GM23338 (cell line): ENCODE results near the gene TIMM10B.

Experiments used
- EZH2 ChIP-seq: fragments of 200-600 bp; sonication (generic); IDR thresholded peaks from one replicate; pipeline ENCODE4 v1.8.0; 2017; ENCODE audit warnings: antibody characterized with exemption, mild to moderate bottlenecking, low read depth; ENCODE audit not compliant: unreplicated experiment
- EZH2phosphoT487 ChIP-seq: fragments of 200-600 bp; sonication (generic); IDR thresholded peaks from one replicate; pipeline ENCODE4 v1.8.1; 2018; ENCODE audit warnings: antibody characterized with exemption; ENCODE audit not compliant: unreplicated experiment
- ZNF331 ChIP-seq: fragments of 250-450 bp; sonication (Bioruptor Pico); IDR thresholded peaks from 2 replicates; pipeline ENCODE4 v1.5.0; 2020; ENCODE audit warnings: low read depth, mild to moderate bottlenecking, moderate library complexity
- TF ChIP-seq, protein P1 (sequence below), 2 experiments: fragments of 200-600 bp in 1 of 2; sonication (generic) in 1 of 2; conservative IDR thresholded peaks; 2 replicates each; pipeline versions ENCODE4 v1.5.1 to v1.6.1; 2016 to 2017; ENCODE audit warnings: antibody characterized with exemption in 2 of 2, low read depth in 2 of 2, mild to moderate bottlenecking in 2 of 2, moderate library complexity in 1 of 2
- TF ChIP-seq, protein P2 (sequence below): IDR thresholded peaks from one replicate; pipeline ENCODE4 v1.6.1; 2018; ENCODE audit warnings: antibody characterized with exemption; ENCODE audit not compliant: unreplicated experiment

DNA sequence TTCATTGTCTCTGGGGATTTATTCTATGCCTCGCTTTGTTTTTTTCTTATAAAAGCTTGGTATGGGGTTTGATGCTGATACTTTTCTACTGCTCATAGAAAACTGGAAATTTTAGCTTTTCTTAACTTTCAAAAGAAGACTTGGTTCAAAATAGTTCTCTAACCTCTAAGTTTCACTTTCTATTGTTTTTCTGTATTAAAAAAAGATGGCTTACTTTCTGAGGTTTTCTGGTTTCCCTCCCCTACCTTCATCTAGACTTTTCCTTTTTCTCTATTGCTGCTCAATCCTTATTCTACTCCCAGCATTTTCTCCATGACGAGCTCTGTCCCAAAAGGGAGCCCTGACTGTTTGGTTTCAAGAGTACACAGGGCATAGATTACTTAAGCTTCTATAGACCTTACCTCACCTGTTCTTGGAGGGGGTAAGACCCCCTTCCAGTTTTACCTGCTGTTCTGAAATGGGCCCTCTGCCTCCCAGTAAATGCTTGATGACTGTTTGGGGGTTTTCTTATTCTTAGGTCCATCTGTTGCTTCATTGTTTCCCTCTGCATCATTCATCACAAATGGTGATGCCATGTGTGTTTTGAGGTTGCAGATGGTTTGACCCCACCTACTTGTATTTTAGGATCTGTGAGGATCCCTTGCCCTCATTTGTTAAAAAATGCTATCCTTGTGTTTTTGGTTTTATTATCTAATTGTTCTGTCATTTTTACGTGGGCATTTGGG lies 45.3 kb downstream of the TIMM10B start:
- TF ChIP-seq, protein P1, sequence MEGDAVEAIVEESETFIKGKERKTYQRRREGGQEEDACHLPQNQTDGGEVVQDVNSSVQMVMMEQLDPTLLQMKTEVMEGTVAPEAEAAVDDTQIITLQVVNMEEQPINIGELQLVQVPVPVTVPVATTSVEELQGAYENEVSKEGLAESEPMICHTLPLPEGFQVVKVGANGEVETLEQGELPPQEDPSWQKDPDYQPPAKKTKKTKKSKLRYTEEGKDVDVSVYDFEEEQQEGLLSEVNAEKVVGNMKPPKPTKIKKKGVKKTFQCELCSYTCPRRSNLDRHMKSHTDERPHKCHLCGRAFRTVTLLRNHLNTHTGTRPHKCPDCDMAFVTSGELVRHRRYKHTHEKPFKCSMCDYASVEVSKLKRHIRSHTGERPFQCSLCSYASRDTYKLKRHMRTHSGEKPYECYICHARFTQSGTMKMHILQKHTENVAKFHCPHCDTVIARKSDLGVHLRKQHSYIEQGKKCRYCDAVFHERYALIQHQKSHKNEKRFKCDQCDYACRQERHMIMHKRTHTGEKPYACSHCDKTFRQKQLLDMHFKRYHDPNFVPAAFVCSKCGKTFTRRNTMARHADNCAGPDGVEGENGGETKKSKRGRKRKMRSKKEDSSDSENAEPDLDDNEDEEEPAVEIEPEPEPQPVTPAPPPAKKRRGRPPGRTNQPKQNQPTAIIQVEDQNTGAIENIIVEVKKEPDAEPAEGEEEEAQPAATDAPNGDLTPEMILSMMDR (conservative IDR thresholded peaks at IDR 0.05; ENCODE audit: low read depth in 2 of 2): no peak
- TF ChIP-seq EZH2phosphoT487: no peak
- no peak for TF ChIP-seq ZNF331 (CRISPR knock-in tag)
- no peak for TF ChIP-seq EZH2
- TF ChIP-seq, protein P2, sequence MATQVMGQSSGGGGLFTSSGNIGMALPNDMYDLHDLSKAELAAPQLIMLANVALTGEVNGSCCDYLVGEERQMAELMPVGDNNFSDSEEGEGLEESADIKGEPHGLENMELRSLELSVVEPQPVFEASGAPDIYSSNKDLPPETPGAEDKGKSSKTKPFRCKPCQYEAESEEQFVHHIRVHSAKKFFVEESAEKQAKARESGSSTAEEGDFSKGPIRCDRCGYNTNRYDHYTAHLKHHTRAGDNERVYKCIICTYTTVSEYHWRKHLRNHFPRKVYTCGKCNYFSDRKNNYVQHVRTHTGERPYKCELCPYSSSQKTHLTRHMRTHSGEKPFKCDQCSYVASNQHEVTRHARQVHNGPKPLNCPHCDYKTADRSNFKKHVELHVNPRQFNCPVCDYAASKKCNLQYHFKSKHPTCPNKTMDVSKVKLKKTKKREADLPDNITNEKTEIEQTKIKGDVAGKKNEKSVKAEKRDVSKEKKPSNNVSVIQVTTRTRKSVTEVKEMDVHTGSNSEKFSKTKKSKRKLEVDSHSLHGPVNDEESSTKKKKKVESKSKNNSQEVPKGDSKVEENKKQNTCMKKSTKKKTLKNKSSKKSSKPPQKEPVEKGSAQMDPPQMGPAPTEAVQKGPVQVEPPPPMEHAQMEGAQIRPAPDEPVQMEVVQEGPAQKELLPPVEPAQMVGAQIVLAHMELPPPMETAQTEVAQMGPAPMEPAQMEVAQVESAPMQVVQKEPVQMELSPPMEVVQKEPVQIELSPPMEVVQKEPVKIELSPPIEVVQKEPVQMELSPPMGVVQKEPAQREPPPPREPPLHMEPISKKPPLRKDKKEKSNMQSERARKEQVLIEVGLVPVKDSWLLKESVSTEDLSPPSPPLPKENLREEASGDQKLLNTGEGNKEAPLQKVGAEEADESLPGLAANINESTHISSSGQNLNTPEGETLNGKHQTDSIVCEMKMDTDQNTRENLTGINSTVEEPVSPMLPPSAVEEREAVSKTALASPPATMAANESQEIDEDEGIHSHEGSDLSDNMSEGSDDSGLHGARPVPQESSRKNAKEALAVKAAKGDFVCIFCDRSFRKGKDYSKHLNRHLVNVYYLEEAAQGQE: no peak
